Psoas muscle (tissue), 8 donors: Measurements from ENCODE around the gene CAPN15. TPM values are rescaled to one million over a fixed set of nuclear protein-coding genes. Genes with fewer than 3 reads are reported as not detected.

Experiments
- ATAC-seq, 4 donors: fragments of 200-7000 bp; cut with Tn5 transposase; one replicate each; pipeline ENCODE4 v1.9.1; 2020; ENCODE audit warnings: moderate library complexity in 3 of 4, mild to moderate bottlenecking in 2 of 4
- DNase-seq, 2 donors: peaks; one replicate each; pipeline ENCODE4 v3.0.0-alpha.2; 2020
- H3K27ac ChIP-seq: fragments of 200-600 bp; one replicate; pipeline ENCODE4 v1.8.0; 2022
- H3K27me3 ChIP-seq, 3 donors: fragments of 200-600 bp in 1 of 3; one replicate each; pipeline versions ENCODE4 v1.6.1 to v1.8.0; 2013 to 2022; ENCODE audit warnings: low read length in 2 of 3, mild to moderate bottlenecking in 2 of 3, moderate library complexity in 1 of 3; ENCODE audit not compliant: insufficient read depth in 3 of 3
- H3K36me3 ChIP-seq, 2 donors: fragments of 200-600 bp in 1 of 2; one replicate each; pipeline versions ENCODE4 v1.6.1 to v1.8.0; 2013 to 2022; ENCODE audit warnings: low read depth in 1 of 2, mild to moderate bottlenecking in 1 of 2, moderate library complexity in 1 of 2; ENCODE audit not compliant: insufficient read depth in 1 of 2
- H3K4me1 ChIP-seq: fragments of 200-600 bp; one replicate; pipeline ENCODE4 v1.8.0; 2022
- H3K4me3 ChIP-seq: fragments of 200-600 bp; one replicate; pipeline ENCODE4 v1.8.0; 2022; ENCODE audit warnings: mild to moderate bottlenecking
- H3K9me3 ChIP-seq: fragments of 200-600 bp; one replicate; pipeline ENCODE4 v1.8.0; 2022
- WGBS, 3 donors: extraction: QIAGEN DNeasy Blood & Tissue Kit; methylation state at CpG; one replicate each; pipeline versions ENCODE4 v1.1.6 to v1.1.7; 2013; 5-methylcytosine and 5-hydroxymethylcytosine counted together
- intact Hi-C, 2 donors: fragments of 100-400 bp; cut with DNase I; formaldehyde crosslinking; loops; one replicate each; pipeline versions ENCODE4 v1.11.0 to v1.14.2; 2022
- polyA plus RNA-seq, 3 donors: library from polyadenylated mRNA; stranded (reverse); fragments of 200-250 nt; gene quantifications; one replicate each; pipeline ENCODE4 v1.2.3, GENCODE V29; 2013
- total RNA-seq, 4 donors: library from RNA; stranded (reverse); fragmentation: NEBNext Ultra II Directional in 2 of 4; extraction: Animal tissue kit (Norgen Biotek cat#: 25700) in 2 of 4; gene quantifications; one replicate each; pipeline versions ENCODE4 v1.2.1 to v1.2.4, GENCODE V29; 2021 to 2023
- TF ChIP-seq, protein P1 (sequence below): fragments of 200-600 bp; IDR thresholded peaks from one replicate; pipeline ENCODE4 v1.8.0; 2022; ENCODE audit warnings: antibody characterized with exemption
- donor health status: healthy with polysubstance abuse.
- donor health status: DM: no; HTN: no; CAD: no; lungs with moderate emphysema.
- donor health status: Bipolar disorder and iron deficiency.
- donor health status: healthy.
- donor health status: DM: yes; HTN: yes; CAD: no.
- donor health status: DM: no; HTN: no; CAD: no.
- donor health status: DM: no; HTN: no; CAD: no.
- donor health status: DM: yes; HTN: yes; CAD: no.

Gene CAPN15
- total and polyA plus RNA-seq, 7 donors, result 14.9 to 32.1 (median 25.5) TPM

- H3K36me3 ChIP-seq, result peaks cover 0 to 25% of the 10 kb centered on the region in 2 donors
- 94 to 97% (median 95%) methylated on average over 60 of the region's 60 CpGs for whole genome bisulfite sequencing, 3 donors
- no peak overlapping the region for H3K4me3 ChIP-seq
- ATAC-seq (no peak), DNase-seq (no peak)
- TF ChIP-seq, protein P1, sequence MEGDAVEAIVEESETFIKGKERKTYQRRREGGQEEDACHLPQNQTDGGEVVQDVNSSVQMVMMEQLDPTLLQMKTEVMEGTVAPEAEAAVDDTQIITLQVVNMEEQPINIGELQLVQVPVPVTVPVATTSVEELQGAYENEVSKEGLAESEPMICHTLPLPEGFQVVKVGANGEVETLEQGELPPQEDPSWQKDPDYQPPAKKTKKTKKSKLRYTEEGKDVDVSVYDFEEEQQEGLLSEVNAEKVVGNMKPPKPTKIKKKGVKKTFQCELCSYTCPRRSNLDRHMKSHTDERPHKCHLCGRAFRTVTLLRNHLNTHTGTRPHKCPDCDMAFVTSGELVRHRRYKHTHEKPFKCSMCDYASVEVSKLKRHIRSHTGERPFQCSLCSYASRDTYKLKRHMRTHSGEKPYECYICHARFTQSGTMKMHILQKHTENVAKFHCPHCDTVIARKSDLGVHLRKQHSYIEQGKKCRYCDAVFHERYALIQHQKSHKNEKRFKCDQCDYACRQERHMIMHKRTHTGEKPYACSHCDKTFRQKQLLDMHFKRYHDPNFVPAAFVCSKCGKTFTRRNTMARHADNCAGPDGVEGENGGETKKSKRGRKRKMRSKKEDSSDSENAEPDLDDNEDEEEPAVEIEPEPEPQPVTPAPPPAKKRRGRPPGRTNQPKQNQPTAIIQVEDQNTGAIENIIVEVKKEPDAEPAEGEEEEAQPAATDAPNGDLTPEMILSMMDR, result no peak
- no peaks in the 10 kb centered on the region for H3K9me3 ChIP-seq
- H3K27me3 ChIP-seq, result no peaks in the 10 kb centered on the region
- H3K4me1 ChIP-seq, result peaks cover 36% of the 10 kb centered on the region
- intact Hi-C loops, result no loop called here
- no peak overlapping the region for H3K27ac ChIP-seq
These were observed 10.2 kb downstream of the CAPN15 start for GRCh38 chr16:537415-538335.

- intact Hi-C loops, result no loop called here
- Histone ChIP-seq H3K4me1 (peaks cover 13% of the 10 kb centered on the region), H3K27ac (no peak overlapping the region), H3K27me3 (no peaks in the 10 kb centered on the region), H3K9me3 (no peaks in the 10 kb centered on the region), H3K36me3 (peaks cover 0 to 25% of the 10 kb centered on the region in 2 donors), H3K4me3 (no peak overlapping the region)
- TF ChIP-seq, protein P1, result no peak
- no peak for ATAC-seq
- 88 to 89% (median 89%) methylated on average over 33 to 34 of the region's 34 CpGs for WGBS, 3 donors
- no peak for DNase-seq
These were observed 12.5 kb downstream of the CAPN15 start for GRCh38 chr16:539901-540530.

GRCh38 chr16:540645-541340, 13.3 kb downstream of the CAPN15 start:
- H3K27me3 ChIP-seq, result no peaks in the 10 kb centered on the region
- WGBS, 3 donors, result 58 to 72% (median 62%) methylated on average over 25 to 29 of the region's 29 CpGs
- no peaks in the 10 kb centered on the region for H3K9me3 ChIP-seq
- H3K4me3 ChIP-seq, result no peak overlapping the region
- TF ChIP-seq, protein P1, result no peak
- no peak overlapping the region for H3K27ac ChIP-seq
- intact Hi-C loops, result no loop called here
- H3K36me3 ChIP-seq, result peaks cover 0 to 25% of the 10 kb centered on the region in 2 donors
- ATAC-seq (no peak), DNase-seq (no peak)
- H3K4me1 ChIP-seq, result peaks cover 7% of the 10 kb centered on the region

- Histone ChIP-seq H3K4me1 (no peaks in the 10 kb centered on the region), H3K36me3 (peaks cover 0 to 22% of the 10 kb centered on the region in 2 donors), H3K27me3 (no peaks in the 10 kb centered on the region), H3K27ac (no peak overlapping the region), H3K9me3 (no peaks in the 10 kb centered on the region), H3K4me3 (no peak overlapping the region)
- intact Hi-C loops, result no loop called here
- TF ChIP-seq, protein P1, result no peak
- no peak for DNase-seq
- ATAC-seq, result no peak
- WGBS, 3 donors, result 79 to 85% (median 83%) methylated on average over 45 to 51 of the region's 51 CpGs
These were observed 16.0 kb downstream of the CAPN15 start for GRCh38 chr16:543301-544164.
